Measurements from ENCODE around the gene NRP2. TPM values are rescaled to one million over a fixed set of nuclear protein-coding genes. Genes with fewer than 3 reads are reported as not detected.

The NRP2 gene
- total RNA-seq, 2 experiments from 2014 or later, result 0.35 to 2.6 TPM

- no peak overlapping the region for H3K4me3 ChIP-seq (ENCODE audit: low read depth, low read length, poor library complexity, severe bottlenecking)
- H3K9me3 ChIP-seq (ENCODE audit: low read length), result no peaks in the 10 kb centered on the region
- no peaks in the 10 kb centered on the region for H3K9me2 ChIP-seq (ENCODE audit: insufficient read depth, low read length)
- no peak overlapping the region for H3K4me2 ChIP-seq (ENCODE audit: low read length)
- intact Hi-C loops (cut with micrococcal nuclease; ENCODE audit: unreplicated experiment), result no loop called here
- CTCF ChIA-PET (ENCODE audit: unreplicated experiment), result no interaction called here
- POLR2A ChIA-PET, result interaction anchor here (0.7 kb wide), 1 partner anchor 20 kb away, joined by 4 read pairs; no protein-coding TSS in a partner anchor
- peak overlapping the region; percentile 9; the same call in 1 of the 2 replicates for H2AFZ ChIP-seq (ENCODE audit: low read length)
- DNase-seq (ENCODE audit: low spot score), result no peak
- H4K20me1 ChIP-seq (ENCODE audit: insufficient read depth, low read length), result no peaks in the 10 kb centered on the region
- H3K27ac ChIP-seq (ENCODE audit: low read depth, low read length, poor library complexity, severe bottlenecking), result no peak overlapping the region
- H3K36me3 ChIP-seq (ENCODE audit: insufficient read depth, low read length), result no peaks in the 10 kb centered on the region
- no peak for TF ChIP-seq EZH2phosphoT487 (IDR thresholded peaks at IDR 0.05; ENCODE audit: borderline replicate concordance, low read depth, low read length)
- TF ChIP-seq CTCF (conservative IDR thresholded peaks at IDR 0.05; ENCODE audit: low read length), result no peak
- BruUV-seq (replicated peaks), result no TSS peak
- H3K4me1 ChIP-seq (ENCODE audit: insufficient read depth, low read length, poor library complexity, severe bottlenecking), result peaks cover 3% of the 10 kb centered on the region
- no peaks in the 10 kb centered on the region for H3K79me2 ChIP-seq (ENCODE audit: insufficient read depth, low read depth, low read length)
Measured at GRCh38 chr2:205714058-205714776, 31.9 kb downstream of the NRP2 start.

GRCh38 chr2:205714789-205715720 lies 32.8 kb downstream of the NRP2 start:
- Histone ChIP-seq H3K27ac (ENCODE audit: low read depth, low read length, poor library complexity, severe bottlenecking) (no peak overlapping the region), H4K20me1 (ENCODE audit: insufficient read depth, low read length) (no peaks in the 10 kb centered on the region), H3K4me1 (ENCODE audit: insufficient read depth, low read length, poor library complexity, severe bottlenecking) (no peaks in the 10 kb centered on the region), H3K4me2 (ENCODE audit: low read length) (no peak overlapping the region), H3K9me3 (ENCODE audit: low read length) (no peaks in the 10 kb centered on the region), H3K36me3 (ENCODE audit: insufficient read depth, low read length) (no peaks in the 10 kb centered on the region), H3K4me3 (ENCODE audit: low read depth, low read length, poor library complexity, severe bottlenecking) (no peak overlapping the region), H2AFZ (ENCODE audit: low read length) (0 out of 2 replicates have a peak overlapping the region, but pooled peaks have one; percentile 9), H3K79me2 (ENCODE audit: insufficient read depth, low read depth, low read length) (no peaks in the 10 kb centered on the region), H3K9me2 (ENCODE audit: insufficient read depth, low read length) (no peaks in the 10 kb centered on the region)
- TF ChIP-seq CTCF (conservative IDR thresholded peaks at IDR 0.05; ENCODE audit: low read length) (no peak), EZH2phosphoT487 (IDR thresholded peaks at IDR 0.05; ENCODE audit: borderline replicate concordance, low read depth, low read length) (no peak)
- BruUV-seq (replicated peaks), result no TSS peak
- ChIA-PET POLR2A (interaction anchor here (0.7 kb wide), 1 partner anchor 21 kb away, joined by 4 read pairs; no protein-coding TSS in a partner anchor), CTCF (ENCODE audit: unreplicated experiment) (no interaction called here)
- no peak for DNase-seq (ENCODE audit: low spot score)
- intact Hi-C loops (cut with micrococcal nuclease; ENCODE audit: unreplicated experiment), result no loop called here
